ENCODE results near the gene UBE3C.

Gene UBE3C

DNA sequence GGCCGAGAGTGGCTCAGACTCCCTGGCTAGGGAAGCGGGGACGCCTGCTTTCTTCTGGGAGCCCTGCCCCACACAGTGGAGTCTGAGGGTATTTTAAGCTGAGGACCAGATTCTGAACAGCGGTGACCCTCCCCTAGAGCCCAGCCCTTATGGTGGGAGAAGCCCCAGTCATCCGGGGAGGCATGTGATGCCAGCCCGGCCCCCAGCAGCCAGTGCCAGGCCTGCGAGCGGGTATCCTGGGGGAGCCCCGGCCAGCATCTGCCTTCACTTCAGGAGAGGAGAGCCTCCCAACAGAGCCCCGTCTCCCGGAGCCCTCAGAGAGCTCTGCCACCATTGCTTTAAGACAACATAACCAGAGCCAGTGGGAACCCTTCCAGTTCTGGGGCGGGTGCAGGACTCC is 156.6 kb downstream of the UBE3C start:
- TF ChIP-seq, protein P1, sequence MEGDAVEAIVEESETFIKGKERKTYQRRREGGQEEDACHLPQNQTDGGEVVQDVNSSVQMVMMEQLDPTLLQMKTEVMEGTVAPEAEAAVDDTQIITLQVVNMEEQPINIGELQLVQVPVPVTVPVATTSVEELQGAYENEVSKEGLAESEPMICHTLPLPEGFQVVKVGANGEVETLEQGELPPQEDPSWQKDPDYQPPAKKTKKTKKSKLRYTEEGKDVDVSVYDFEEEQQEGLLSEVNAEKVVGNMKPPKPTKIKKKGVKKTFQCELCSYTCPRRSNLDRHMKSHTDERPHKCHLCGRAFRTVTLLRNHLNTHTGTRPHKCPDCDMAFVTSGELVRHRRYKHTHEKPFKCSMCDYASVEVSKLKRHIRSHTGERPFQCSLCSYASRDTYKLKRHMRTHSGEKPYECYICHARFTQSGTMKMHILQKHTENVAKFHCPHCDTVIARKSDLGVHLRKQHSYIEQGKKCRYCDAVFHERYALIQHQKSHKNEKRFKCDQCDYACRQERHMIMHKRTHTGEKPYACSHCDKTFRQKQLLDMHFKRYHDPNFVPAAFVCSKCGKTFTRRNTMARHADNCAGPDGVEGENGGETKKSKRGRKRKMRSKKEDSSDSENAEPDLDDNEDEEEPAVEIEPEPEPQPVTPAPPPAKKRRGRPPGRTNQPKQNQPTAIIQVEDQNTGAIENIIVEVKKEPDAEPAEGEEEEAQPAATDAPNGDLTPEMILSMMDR (IDR thresholded peaks at IDR 0.05) = no peak

DNA sequence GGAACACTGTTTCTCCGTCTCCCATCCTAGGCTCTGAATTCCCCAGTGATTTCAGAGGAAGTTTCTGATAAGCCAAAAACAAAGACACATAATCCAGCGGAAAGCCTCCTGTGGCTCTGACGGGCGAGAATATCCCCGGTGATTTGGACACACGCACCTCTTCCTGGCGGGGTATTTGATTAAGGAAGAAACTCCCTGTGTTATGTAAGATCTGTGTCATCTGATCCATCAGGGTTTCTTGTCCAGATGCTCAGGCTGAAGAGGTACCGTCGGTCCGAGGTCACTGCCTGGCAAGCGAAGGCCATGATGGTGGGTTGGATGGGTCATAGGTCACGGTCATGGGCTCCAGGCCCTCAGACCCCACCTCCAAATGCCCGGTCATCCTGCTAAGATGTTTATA is 158.5 kb downstream of the UBE3C start:
- TF ChIP-seq, protein P1 (IDR thresholded peaks at IDR 0.05) = no peak

- TF ChIP-seq, protein P1 (IDR thresholded peaks at IDR 0.05) = no peak
Measured at GRCh38 chr7:157299317-157299612, 160.5 kb downstream of the UBE3C start.

- TF ChIP-seq, protein P1 (IDR thresholded peaks at IDR 0.05) = no peak
Measured at GRCh38 chr7:157299613-157300368, 161.1 kb downstream of the UBE3C start.

GRCh38 chr7:157300369-157300825 is 161.7 kb downstream of the UBE3C start:
- TF ChIP-seq, protein P1 (IDR thresholded peaks at IDR 0.05) = no peak

DNA sequence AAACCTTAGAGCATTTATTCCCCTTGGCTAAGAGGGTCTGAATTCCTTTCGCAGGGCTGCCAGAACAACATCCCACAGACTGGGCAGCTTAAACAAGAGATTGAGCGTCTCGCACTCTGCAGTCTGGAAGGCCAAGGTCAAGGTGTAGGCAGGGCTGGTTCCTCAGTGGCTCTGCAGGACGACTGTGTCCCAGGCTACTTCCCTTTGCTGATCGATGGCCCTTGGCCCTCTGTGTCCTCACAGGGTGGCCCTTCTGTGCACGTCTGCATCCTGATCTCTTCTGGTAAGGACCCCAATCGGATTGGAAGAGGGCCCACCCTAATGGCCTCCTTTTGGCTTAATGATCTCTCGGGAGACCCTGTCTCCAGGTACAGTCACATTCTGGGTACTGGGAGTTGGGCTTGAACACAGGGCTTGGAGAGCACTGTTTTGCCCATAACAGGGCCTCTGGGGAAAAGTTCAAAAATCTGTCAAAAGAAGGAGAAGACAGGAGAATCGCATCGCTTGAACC is 162.9 kb downstream of the UBE3C start:
- TF ChIP-seq, protein P1 (IDR thresholded peaks at IDR 0.05) = no peak

DNA sequence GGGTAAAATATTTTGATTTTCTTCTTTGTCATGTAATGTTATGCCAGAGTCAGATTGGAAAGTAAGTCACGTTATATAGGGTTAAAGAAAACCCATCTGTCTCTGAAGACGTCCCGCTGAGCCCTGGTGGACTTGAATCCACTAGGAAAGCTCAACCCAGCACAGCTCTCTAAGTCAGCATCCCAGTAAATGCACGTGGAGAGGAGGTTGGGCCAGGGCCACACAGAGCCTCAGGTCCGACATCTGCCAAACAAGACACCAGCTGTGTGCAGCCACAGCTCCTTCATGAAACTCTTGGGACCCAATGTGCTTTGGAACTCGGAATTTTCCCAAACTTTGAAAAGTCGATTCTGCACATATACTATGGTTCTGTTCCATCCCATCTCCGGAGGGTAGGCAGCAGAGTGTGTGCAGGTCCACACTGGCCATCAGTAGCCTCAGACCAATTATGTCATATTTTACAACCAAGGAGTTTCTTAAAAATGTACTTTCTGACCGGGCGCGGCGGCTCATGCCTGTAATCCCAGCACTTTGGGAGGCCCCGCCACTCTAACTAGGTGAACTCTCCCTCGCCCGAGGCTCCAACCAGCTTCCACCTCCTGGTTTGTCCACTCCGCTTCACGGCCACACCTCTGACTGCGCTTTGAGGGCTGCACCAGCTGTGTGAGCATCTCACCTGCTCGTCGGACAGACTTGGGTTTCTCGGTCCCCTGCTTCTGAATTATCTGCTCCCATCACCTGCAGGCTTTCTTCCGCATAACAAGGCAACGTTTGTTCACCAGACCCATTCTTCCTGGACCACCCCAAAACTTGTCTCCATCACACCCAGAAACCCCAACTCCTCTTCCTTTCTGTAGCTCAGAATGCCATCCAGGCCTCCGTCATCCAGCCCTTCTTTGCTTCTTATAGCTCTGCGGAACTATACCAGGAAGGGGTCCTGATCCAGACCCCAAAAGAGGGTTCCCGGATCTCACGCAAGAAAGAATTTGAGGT is 168.4 kb downstream of the UBE3C start:
- TF ChIP-seq, protein P1 (IDR thresholded peaks at IDR 0.05) = no peak
